Activated T-helper 1 cell treated with anti-CD3 and anti-CD28 coated beads, Interleukin-12 subunit alpha, Interleukin-12 subunit beta, Interleukin-2, Interleukin-4 antibody, amounts not matched to agents 30 ng/mL and 10 ng/mL and 1 ng/mL, durations not matched to agents 14 hours and 24 hours and 36 hours (primary cell): ENCODE measurements around the gene RBBP8. TPM values are rescaled to one million over a fixed set of nuclear protein-coding genes. Genes with fewer than 3 reads are reported as not detected.

Experiments used
- DNase-seq: peaks from one replicate; pipeline ENCODE4 v3.0.0; 2021; ENCODE audit warnings: low spot score
- H3K27ac Mint-ChIP-seq: one replicate; pipeline ENCODE4 v1.8.0; 2021; ENCODE audit warnings: mild to moderate bottlenecking, mixed read lengths
- H3K27me3 Mint-ChIP-seq: one replicate; pipeline ENCODE4 v1.8.0; 2022; ENCODE audit warnings: mild to moderate bottlenecking, moderate library complexity, mixed read lengths; ENCODE audit not compliant: insufficient read depth
- H3K36me3 Mint-ChIP-seq: one replicate; pipeline ENCODE4 v1.8.0; 2021; ENCODE audit warnings: low read depth, mixed read lengths
- H3K4me1 Mint-ChIP-seq: one replicate; pipeline ENCODE4 v1.8.0; 2021; ENCODE audit warnings: low read depth, mixed read lengths
- H3K4me3 Mint-ChIP-seq: one replicate; pipeline ENCODE4 v1.8.0; 2021; ENCODE audit warnings: mild to moderate bottlenecking, moderate library complexity, mixed read lengths
- H3K9me3 Mint-ChIP-seq: one replicate; pipeline ENCODE4 v1.8.0; 2021; ENCODE audit warnings: mixed read lengths
- intact Hi-C: fragments of 100-400 bp; cut with micrococcal nuclease; formaldehyde crosslinking; loops from one replicate; pipeline ENCODE4 v1.15.1; 2024
- total RNA-seq: library from RNA; stranded (reverse); gene quantifications from 2 replicates; pipeline ENCODE4 v1.2.3, GENCODE V29; 2022

RBBP8 gene
- total RNA-seq, 1 donor from 2014 or later: 95.1 TPM

DNA sequence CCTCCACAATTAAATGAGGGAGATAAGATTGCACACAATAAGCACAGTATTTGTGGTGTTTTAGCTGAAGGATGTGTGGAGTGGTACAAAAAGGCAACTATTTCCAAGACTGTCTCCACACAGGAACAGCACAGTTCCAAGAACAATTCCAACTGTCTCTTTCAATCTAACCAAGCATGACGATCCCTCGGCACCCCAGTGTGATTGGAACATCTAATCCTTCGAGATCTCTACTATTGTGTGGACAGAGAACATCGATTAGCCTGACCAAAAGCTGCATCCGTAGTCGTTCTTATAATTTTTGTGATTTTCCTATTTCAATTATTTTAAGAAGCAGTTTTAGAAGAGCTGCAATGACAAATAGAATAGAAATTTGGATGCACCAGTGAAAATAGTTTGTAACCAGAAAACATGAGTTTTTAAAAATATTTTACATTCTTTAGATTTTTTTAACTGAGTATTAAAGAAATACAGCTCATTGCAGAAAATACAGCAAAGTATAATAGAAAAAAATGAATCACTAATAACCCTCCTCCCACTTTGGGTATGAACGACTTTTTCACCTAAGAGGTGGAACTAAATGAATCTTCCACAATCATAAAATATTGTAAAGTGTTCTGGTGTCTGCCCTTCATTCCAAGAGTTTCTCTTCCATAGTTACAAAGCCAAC is 125.8 kb downstream of the RBBP8 start:
- no peaks in the 10 kb centered on the region for H3K4me1 Mint-ChIP-seq
- H3K27me3 Mint-ChIP-seq: peaks cover 28% of the 10 kb centered on the region
- peaks cover 10% of the 10 kb centered on the region for H3K9me3 Mint-ChIP-seq
- H3K4me3 Mint-ChIP-seq: no peak overlapping the region
- intact Hi-C loops: no loop called here
- no peak overlapping the region for H3K27ac Mint-ChIP-seq
- no peaks in the 10 kb centered on the region for H3K36me3 Mint-ChIP-seq
- no peak for DNase-seq

DNA sequence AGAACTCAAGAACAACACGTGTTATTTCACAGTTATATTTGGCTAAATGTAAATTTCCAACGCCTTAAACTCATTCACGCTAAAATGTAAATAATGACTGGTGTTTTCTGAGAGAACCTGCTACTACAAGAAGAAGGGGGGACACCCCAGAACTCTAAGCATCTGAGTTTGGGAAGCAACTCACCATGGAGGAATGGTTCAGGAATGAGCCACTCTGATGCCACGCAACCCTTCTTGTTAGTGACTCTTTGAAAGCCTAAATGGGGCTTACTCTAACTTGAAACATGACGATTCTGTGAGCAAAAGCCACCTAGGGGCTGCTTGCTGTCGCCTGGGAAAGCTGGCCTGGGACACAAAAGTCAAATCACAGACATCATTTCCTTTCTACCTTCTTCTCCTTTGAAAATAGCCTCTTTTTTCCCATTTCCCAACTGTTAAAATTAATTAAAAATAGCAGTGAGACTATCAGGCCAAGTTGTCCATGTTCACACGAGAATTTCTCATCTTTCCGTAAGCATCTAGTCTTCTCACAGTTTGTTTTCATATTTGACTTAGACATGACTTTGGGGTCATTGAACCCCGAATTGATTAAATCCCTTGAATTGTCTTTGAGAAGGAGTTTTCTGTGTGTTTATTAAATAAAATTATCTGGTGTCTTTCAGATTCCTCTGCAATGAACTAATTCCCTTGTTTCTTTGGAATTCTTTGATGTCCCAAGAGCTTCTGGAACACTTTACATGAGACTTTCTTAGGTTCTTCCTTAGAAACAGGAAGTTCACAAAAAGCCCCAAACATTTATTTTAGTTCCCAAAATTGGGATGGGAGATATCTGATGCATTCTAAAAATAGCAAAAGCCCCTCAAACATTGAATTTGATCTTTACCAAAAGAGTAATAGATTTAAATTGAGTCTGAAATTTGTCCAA is 126.7 kb downstream of the RBBP8 start:
- Mint-ChIP-seq H3K4me3 (no peak overlapping the region), H3K27me3 (peaks cover 23% of the 10 kb centered on the region), H3K4me1 (no peaks in the 10 kb centered on the region), H3K27ac (no peak overlapping the region), H3K36me3 (no peaks in the 10 kb centered on the region), H3K9me3 (peaks cover 10% of the 10 kb centered on the region)
- no peak for DNase-seq
- intact Hi-C loops: no loop called here

DNA sequence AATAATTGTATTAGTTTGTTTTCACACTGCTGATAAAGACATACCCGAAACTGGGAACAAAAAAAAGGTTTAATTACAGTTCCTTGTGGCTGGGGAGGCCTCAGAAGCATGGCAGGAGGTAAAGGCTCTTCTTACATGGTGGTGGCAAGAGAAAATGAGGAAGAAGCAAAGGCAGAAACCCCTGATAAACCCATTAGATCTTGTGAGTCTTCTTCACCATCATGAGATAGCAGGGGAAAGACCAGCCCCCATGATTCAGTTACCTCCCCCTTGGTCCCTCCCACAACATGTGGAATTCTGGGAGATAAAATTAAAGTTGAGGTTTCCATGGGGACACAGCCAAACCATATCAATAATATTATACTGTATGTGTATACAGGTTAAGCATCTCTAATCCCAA is 128.9 kb downstream of the RBBP8 start:
- no peak for DNase-seq
- no peaks in the 10 kb centered on the region for H3K4me1 Mint-ChIP-seq
- peaks cover 12% of the 10 kb centered on the region for H3K27me3 Mint-ChIP-seq
- peaks cover 11% of the 10 kb centered on the region for H3K9me3 Mint-ChIP-seq
- H3K36me3 Mint-ChIP-seq: no peaks in the 10 kb centered on the region
- H3K27ac Mint-ChIP-seq: no peak overlapping the region
- no peak overlapping the region for H3K4me3 Mint-ChIP-seq
- intact Hi-C loops: no loop called here

DNA sequence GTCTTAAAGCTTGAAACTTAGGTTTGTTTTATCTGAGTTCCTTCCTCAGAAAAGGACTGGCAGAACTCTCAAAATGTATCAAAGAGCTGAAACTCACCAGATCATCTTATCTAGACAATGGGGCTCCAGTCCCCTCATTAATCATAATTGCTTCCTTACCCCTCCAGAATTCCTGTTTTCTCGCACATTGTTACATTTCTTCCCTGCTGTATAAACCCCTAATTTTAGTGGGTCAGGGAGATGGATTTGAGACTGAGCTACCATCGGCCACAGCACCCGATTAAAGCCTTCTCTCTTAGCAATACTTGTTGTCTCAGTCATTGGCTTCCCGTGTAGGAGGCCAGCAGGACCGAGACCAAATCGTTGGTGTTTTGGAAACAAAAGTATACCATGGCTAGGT is 130.4 kb downstream of the RBBP8 start:
- no peak for DNase-seq
- peaks cover 13% of the 10 kb centered on the region for H3K9me3 Mint-ChIP-seq
- peaks cover 9% of the 10 kb centered on the region for H3K27me3 Mint-ChIP-seq
- H3K4me1 Mint-ChIP-seq: peaks cover 8% of the 10 kb centered on the region
- peaks cover 2% of the 10 kb centered on the region for H3K36me3 Mint-ChIP-seq
- H3K27ac Mint-ChIP-seq: no peak overlapping the region
- intact Hi-C loops: no loop called here
- H3K4me3 Mint-ChIP-seq: no peak overlapping the region

DNA sequence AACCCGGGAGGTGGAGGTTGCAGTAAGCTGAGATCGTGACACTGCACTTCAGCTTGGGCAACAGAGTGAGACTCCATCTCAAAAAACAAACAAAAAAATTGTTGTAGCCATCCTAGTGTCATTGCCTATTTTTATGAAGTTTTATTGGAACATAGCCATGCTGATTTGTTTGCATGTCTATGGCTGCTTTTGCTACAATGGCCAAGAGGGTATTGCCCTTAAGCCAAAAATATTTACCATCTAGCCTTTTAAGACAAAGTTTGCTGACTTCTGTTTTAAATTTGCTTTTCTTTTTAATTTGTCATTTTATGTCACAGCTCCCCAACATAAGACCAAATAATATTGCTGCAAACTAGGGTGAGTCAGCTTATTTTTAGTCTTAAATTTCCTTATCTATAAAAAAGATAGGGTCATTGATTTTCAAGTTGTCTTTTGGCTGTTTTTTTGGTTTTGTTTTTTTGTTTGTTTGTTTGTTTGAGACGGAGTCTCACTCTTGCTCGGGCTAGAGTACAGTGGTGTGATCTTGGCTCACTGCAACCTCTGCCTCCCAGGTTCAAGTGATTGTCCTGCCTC is 132.2 kb downstream of the RBBP8 start:
- no peak for DNase-seq
- Mint-ChIP-seq H3K4me3 (no peak overlapping the region), H3K9me3 (peaks cover 21% of the 10 kb centered on the region), H3K36me3 (peaks cover 10% of the 10 kb centered on the region), H3K4me1 (peaks cover 20% of the 10 kb centered on the region), H3K27ac (no peak overlapping the region), H3K27me3 (no peaks in the 10 kb centered on the region)
- intact Hi-C loops: no loop called here

DNA sequence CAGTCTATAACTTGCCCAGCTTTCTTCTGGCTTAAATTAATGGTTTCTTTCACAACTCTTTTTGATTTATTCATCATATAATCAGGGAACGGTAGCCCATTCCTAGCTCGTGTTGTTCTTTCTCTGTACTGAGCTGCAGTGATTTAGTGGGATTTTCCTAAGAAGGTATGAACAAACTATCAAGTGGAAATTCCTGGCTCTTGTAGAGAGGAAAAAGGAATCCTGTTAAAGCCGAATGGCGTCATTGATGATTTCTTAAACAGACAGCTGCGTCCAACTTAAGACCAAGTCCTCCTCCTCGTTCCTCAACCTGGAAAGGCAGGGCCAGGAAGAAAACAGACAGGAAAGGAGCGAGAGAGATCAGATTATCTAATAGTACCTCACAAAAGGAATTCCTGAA is 132.9 kb downstream of the RBBP8 start:
- H3K27me3 Mint-ChIP-seq: no peaks in the 10 kb centered on the region
- intact Hi-C loops: no loop called here
- H3K27ac Mint-ChIP-seq: no peak overlapping the region
- H3K4me3 Mint-ChIP-seq: no peak overlapping the region
- DNase-seq: no peak
- H3K36me3 Mint-ChIP-seq: peaks cover 14% of the 10 kb centered on the region
- H3K9me3 Mint-ChIP-seq: peaks cover 21% of the 10 kb centered on the region
- H3K4me1 Mint-ChIP-seq: peaks cover 27% of the 10 kb centered on the region

DNA sequence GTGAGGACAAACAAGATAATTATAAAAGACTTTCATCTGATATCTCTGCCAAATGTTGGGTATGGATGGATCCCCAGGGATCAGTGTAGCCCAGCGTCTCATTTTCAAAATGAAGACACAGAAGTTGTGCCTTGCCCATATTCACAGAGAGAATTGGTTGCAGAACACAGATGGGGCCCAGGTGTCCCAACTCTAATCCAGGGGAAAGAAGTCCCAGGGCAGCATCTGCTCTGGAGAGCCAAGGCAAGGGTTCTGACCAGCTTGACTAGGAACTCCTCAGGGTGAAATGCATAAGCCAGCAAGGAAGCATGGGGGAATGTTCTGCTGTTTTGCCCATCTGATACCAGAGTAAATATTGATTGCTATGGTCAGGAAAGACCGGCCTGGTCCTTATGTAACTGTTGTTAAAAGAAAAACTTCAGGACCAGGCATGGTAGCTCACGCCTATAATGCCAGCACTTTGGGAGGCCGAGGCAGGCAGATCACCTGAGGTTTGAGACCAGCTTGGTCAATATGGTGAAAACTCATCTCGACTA is 133.4 kb downstream of the RBBP8 start:
- Mint-ChIP-seq H3K9me3 (peaks cover 25% of the 10 kb centered on the region), H3K36me3 (peaks cover 17% of the 10 kb centered on the region), H3K4me3 (no peak overlapping the region), H3K27me3 (peaks cover 2% of the 10 kb centered on the region), H3K27ac (no peak overlapping the region), H3K4me1 (peaks cover 32% of the 10 kb centered on the region)
- intact Hi-C loops: no loop called here
- no peak for DNase-seq

DNA sequence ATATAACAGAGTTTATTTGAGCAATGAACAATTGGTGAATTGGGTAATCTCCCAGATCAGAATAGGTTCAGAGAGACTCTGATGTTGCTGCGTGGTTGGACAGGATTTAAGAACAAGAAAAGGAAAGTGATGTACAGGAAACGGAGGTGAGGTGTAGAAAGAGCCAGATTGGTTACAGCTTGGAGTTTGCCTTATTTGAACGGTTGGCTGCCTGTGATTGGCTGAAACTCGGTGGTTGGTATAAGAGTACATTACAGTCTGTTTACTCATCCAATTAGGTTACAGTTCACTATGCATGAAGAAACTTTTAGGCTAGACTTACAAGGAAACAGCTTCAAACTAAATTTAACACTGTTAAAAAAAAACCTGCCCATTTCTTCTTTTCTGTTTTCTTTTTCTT is 134.1 kb downstream of the RBBP8 start:
- intact Hi-C loops: no loop called here
- Mint-ChIP-seq H3K9me3 (peaks cover 29% of the 10 kb centered on the region), H3K27ac (no peak overlapping the region), H3K4me1 (peaks cover 39% of the 10 kb centered on the region), H3K4me3 (no peak overlapping the region), H3K27me3 (peaks cover 2% of the 10 kb centered on the region), H3K36me3 (peaks cover 19% of the 10 kb centered on the region)
- DNase-seq: no peak

DNA sequence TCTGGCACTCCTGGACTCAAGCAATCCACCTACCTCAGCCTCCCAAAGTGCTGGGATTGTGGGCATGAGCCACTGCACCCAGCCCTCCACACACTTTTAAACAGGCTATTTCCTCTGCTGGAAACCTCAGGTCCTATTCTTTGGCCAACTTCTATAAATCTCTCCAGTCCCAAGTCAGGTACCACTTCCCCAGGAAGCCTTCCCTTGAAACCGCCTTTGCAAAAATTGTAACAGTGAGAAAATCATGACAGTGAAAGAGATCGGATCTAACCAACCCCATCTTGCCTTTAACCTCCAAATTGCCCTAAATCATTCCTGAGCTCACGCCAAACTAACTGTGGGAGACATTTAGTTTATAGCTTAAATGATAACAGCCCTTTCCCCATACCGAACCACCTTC is 134.9 kb downstream of the RBBP8 start:
- peaks cover 26% of the 10 kb centered on the region for H3K9me3 Mint-ChIP-seq
- no peak for DNase-seq
- no peak overlapping the region for H3K4me3 Mint-ChIP-seq
- H3K36me3 Mint-ChIP-seq: peaks cover 19% of the 10 kb centered on the region
- H3K27me3 Mint-ChIP-seq: peaks cover 2% of the 10 kb centered on the region
- intact Hi-C loops: no loop called here
- peaks cover 47% of the 10 kb centered on the region for H3K4me1 Mint-ChIP-seq
- no peak overlapping the region for H3K27ac Mint-ChIP-seq

DNA sequence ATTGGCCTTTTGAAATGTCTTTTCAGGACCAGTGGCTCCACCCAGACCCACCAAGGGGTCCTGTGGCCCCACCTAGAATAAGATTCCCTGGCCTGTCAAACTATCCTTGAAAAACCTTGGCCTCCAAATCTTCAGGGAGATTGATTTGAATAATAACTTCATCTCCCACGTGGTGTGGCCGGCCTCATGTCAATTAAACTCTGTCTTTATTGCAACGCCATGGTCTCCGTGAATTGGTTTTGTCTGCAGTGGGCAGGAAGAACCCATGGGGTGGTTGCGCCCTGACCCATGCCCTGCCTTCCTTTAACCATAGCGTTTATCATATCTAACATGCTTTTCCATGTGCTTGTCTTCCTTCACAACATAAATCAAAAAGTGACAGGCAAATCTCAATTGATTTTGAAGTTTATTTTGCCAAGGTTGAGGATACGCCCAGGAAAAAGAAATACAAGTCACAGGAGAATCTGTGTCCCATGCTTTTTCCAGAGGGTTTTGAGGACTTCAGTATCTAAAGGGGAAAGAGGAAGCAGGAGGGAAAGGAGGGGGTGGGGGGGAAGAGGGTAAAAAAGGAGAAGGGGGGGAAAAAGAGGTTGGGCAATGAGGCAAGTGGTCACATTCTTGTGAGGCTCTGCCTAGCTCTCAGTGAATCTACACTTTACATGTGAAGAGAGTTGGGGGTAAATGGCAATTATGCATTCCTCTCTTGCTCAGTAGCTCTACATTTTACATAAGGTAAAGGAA is 135.6 kb downstream of the RBBP8 start:
- intact Hi-C loops: no loop called here
- no peak for DNase-seq
- H3K27me3 Mint-ChIP-seq: peaks cover 2% of the 10 kb centered on the region
- no peak overlapping the region for H3K27ac Mint-ChIP-seq
- peaks cover 52% of the 10 kb centered on the region for H3K4me1 Mint-ChIP-seq
- peaks cover 19% of the 10 kb centered on the region for H3K9me3 Mint-ChIP-seq
- H3K36me3 Mint-ChIP-seq: peaks cover 19% of the 10 kb centered on the region
- H3K4me3 Mint-ChIP-seq: no peak overlapping the region

DNA sequence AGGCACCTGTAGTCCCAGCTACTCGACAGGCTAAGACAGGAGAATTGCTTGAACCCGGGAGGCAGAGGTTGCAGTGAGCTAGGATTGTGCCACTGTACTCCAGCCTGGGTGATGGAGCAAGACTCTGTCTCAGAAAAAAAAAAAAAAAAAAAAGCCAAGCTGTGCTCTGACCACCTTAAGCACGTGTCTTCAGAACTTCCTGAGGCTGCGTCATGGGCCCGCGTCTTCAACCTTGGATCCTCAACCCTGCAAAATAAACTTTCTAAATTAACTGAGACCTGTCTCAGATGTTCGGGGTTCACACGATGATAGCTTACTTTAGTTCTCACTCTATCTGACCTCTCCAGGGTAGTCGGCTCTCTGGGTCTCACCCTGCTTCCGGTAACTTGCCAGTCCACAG is 136.4 kb downstream of the RBBP8 start:
- H3K4me3 Mint-ChIP-seq: no peak overlapping the region
- intact Hi-C loops: no loop called here
- peak overlapping the region; percentile 32 for H3K27ac Mint-ChIP-seq
- H3K4me1 Mint-ChIP-seq: peaks cover 60% of the 10 kb centered on the region
- peaks cover 19% of the 10 kb centered on the region for H3K36me3 Mint-ChIP-seq
- H3K27me3 Mint-ChIP-seq: peaks cover 2% of the 10 kb centered on the region
- H3K9me3 Mint-ChIP-seq: peaks cover 19% of the 10 kb centered on the region
- DNase-seq: no peak

DNA sequence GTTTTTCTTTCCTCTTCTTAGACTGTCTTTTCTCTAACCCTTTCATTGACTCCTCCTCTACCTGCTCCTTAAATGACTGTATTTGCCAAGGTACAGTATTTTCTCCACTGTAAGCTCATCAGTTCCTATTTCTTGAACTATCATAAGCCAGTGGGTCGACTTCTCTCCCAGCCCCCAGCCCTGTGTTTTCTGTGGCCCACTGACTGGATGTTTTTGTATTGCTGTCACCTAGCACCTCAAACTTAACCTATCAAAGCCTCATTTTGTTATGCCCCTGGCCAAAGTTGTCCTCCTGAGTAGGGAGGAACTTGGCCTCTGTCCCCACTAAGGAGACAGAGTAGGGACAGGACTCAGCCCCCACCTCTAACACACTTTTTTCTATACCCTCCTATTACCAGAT is 136.8 kb downstream of the RBBP8 start:
- peak overlapping the region; percentile 15 for H3K4me3 Mint-ChIP-seq
- peaks cover 19% of the 10 kb centered on the region for H3K36me3 Mint-ChIP-seq
- peaks cover 2% of the 10 kb centered on the region for H3K27me3 Mint-ChIP-seq
- peaks cover 60% of the 10 kb centered on the region for H3K4me1 Mint-ChIP-seq
- DNase-seq: no peak
- peak overlapping the region; percentile 32 for H3K27ac Mint-ChIP-seq
- intact Hi-C loops: loop anchor here (5.0 to 10.0 kb wide), 4 partner anchors 62 to 945 kb away; partner anchors contain the start of genes RBBP8 and TTC39C
- peaks cover 19% of the 10 kb centered on the region for H3K9me3 Mint-ChIP-seq
